A549 (cell line): ENCODE measurements around the gene TTLL3. TPM values are rescaled to one million over a fixed set of nuclear protein-coding genes. Genes with fewer than 3 reads are reported as not detected.
A peak's percentile ranks its signal among the peaks of the same experiment; 100 is the strongest.
"Not testable (repeated sequence)": the region's sequence is repeated elsewhere in the genome, so short reads cannot be mapped to it uniquely, and the experiment has no call there.

Source experiments
- ATAC-seq, 2 experiments: fragments of 200-7000 bp in 1 of 2; fragments of >200 bp in 1 of 2; cut with Nextera tagmentation in 1 of 2; cut with Tn5 transposase in 1 of 2; 3 replicates each; pipeline versions ENCODE4 v1.8.0 to v1.9.1; 2018 to 2020; ENCODE audit warnings: mild to moderate bottlenecking in 1 of 2, moderate library complexity in 1 of 2
- CTCF ChIA-PET: fragments of 300-600 bp; sonication (Branson Sonifier 250); formaldehyde crosslinking; extraction: SDS; loops from one replicate; lab custom pipeline; 2021; ENCODE audit warnings: antibody characterized with exemption, inconsistent platforms; lab: Yijun Ruan, JAX
- POLR2A ChIA-PET: fragments of 350-600 bp; formaldehyde crosslinking; extraction: SDS; loops from one replicate; lab custom pipeline; 2021; ENCODE audit warnings: antibody characterized with exemption, inconsistent platforms; lab: Yijun Ruan, JAX
- DNase-seq, 2 experiments: peaks; one replicate each; pipeline versions ENCODE4 v3.0.0 to v3.0.0-alpha.2; 2011 to 2016; ENCODE audit warnings: low read depth in 1 of 2, low spot score in 1 of 2
- FAIRE-seq: peaks from 2 replicates; lab custom pipeline; 2011; peaks lifted over from hg19 to GRCh38; lab: Jason Lieb, UNC
- H3K27ac ChIP-seq, 2 experiments: fragments of >200 bp; sonication (Bioruptor Twin); formaldehyde crosslinking; 3 replicates each; pipeline ENCODE4 v1.5.1; 2016 to 2017
- H3K4me1 ChIP-seq: fragments of >200 bp; sonication (Bioruptor Twin); formaldehyde crosslinking; 3 replicates; pipeline ENCODE4 v1.6.1; 2016
- H3K4me2 ChIP-seq: fragments of >200 bp; sonication (Bioruptor Twin); formaldehyde crosslinking; 3 replicates; pipeline ENCODE4 v1.6.1; 2016
- H3K4me3 ChIP-seq: fragments of >200 bp; sonication (Bioruptor Twin); formaldehyde crosslinking; 3 replicates; pipeline ENCODE4 v1.5.1; 2016
- H3K9me3 ChIP-seq: fragments of >200 bp; sonication (Bioruptor Twin); formaldehyde crosslinking; 3 replicates; pipeline ENCODE4 v1.6.1; 2016
- BCL3 ChIP-seq: fragments of >200 bp; sonication (Bioruptor Twin); formaldehyde crosslinking; IDR thresholded peaks from 3 replicates; pipeline ENCODE4 v1.6.1; 2016
- BHLHE40 ChIP-seq: IDR thresholded peaks from 2 replicates; pipeline ENCODE4 v1.6.1; 2012; ENCODE audit warnings: low read depth, low read length, inconsistent platforms
- CBX2 ChIP-seq: fragments of 200-600 bp; sonication (generic); IDR thresholded peaks from 2 replicates; pipeline ENCODE4 v1.6.1; 2016; ENCODE audit warnings: low read depth, mild to moderate bottlenecking, borderline replicate concordance
- CHD4 ChIP-seq: fragments of 200-600 bp; sonication (generic); IDR thresholded peaks from 2 replicates; pipeline ENCODE4 v1.6.1; 2016; ENCODE audit warnings: antibody characterized with exemption, mild to moderate bottlenecking, borderline replicate concordance
- E2F6 ChIP-seq: IDR thresholded peaks from 2 replicates; pipeline ENCODE4 v1.6.1; 2012; ENCODE audit warnings: low read depth, borderline replicate concordance
- EHF ChIP-seq: fragments of 250-450 bp; sonication (Bioruptor Pico); IDR thresholded peaks from 2 replicates; pipeline ENCODE4 v1.5.0; 2020; ENCODE audit warnings: mild to moderate bottlenecking
- GATA3 ChIP-seq: IDR thresholded peaks from 2 replicates; pipeline ENCODE4 v1.6.1; 2012; ENCODE audit warnings: borderline replicate concordance
- HDAC2 ChIP-seq: fragments of 200-600 bp; sonication (generic); IDR thresholded peaks from 2 replicates; pipeline ENCODE4 v1.6.1; 2016
- HOXB5 ChIP-seq: fragments of 250-450 bp; sonication (Bioruptor Pico); IDR thresholded peaks from 2 replicates; pipeline ENCODE4 v1.5.0; 2020; ENCODE audit warnings: mild to moderate bottlenecking, moderate library complexity
- KDM1A ChIP-seq: fragments of 200-600 bp; sonication (generic); IDR thresholded peaks from 2 replicates; pipeline ENCODE4 v1.6.1; 2016; ENCODE audit warnings: low read depth, mild to moderate bottlenecking
- MAX ChIP-seq: IDR thresholded peaks from 2 replicates; pipeline ENCODE4 v1.6.1; 2012
- NR3C1 ChIP-seq: fragments of >200 bp; sonication (Bioruptor Twin); formaldehyde crosslinking; IDR thresholded peaks from 3 replicates; pipeline ENCODE4 v1.6.1; 2017
- PHF8 ChIP-seq: fragments of 200-600 bp; sonication (generic); IDR thresholded peaks from 2 replicates; pipeline ENCODE4 v1.6.1; 2016; ENCODE audit warnings: low read depth, mild to moderate bottlenecking, antibody characterized with exemption, moderate library complexity, borderline replicate concordance
- POLR2A ChIP-seq: IDR thresholded peaks from 2 replicates; pipeline ENCODE4 v1.6.1; 2012; ENCODE audit warnings: mild to moderate bottlenecking, low read length
- POLR2AphosphoS2 ChIP-seq: conservative IDR thresholded peaks from 2 replicates; pipeline ENCODE4 v1.6.1; 2012; ENCODE audit warnings: low read length, improper control_type of control experiment, inconsistent platforms
- RARB ChIP-seq: fragments of 250-450 bp; sonication (Bioruptor Pico); IDR thresholded peaks from 2 replicates; pipeline ENCODE4 v1.8.0; 2021; ENCODE audit warnings: mild to moderate bottlenecking, moderate library complexity
- RFX5 ChIP-seq: fragments of 450-650 bp; IDR thresholded peaks from 2 replicates; pipeline ENCODE4 v1.7.1; 2014; ENCODE audit warnings: antibody characterized with exemption, mild to moderate bottlenecking, moderate library complexity
- SMC3 ChIP-seq: fragments of >200 bp; sonication (Bioruptor Twin); formaldehyde crosslinking; IDR thresholded peaks from 3 replicates; pipeline ENCODE4 v1.6.1; 2018; ENCODE audit warnings: inconsistent platforms
- USF2 ChIP-seq: fragments of 450-650 bp; IDR thresholded peaks from 2 replicates; pipeline ENCODE4 v1.6.1; 2014; ENCODE audit warnings: antibody characterized with exemption
- ZFP36 ChIP-seq: fragments of 450-650 bp; IDR thresholded peaks from 2 replicates; pipeline ENCODE4 v1.6.1; 2014; ENCODE audit warnings: borderline replicate concordance; ENCODE audit not compliant: partially characterized antibody
- WGBS: methylation state at CpG from one replicate; pipeline ENCODE4 v1.1.6; 2017; ENCODE audit errors: missing lambda C conversion rate; 5-methylcytosine and 5-hydroxymethylcytosine counted together
- polyA plus RNA-seq, 4 experiments: library from polyadenylated mRNA; depleted of rRNA in 3 of 4; stranded (reverse); fragments of >200 nt; fragmentation: RNase III in 1 of 4; extraction: RNeasy Plus Mini Kit Qiagen cat#74134 plus additional on column Dnase treatment in 1 of 4; gene quantifications; 2 replicates in 3 of 4; 3 replicates in 1 of 4; pipeline ENCODE4 v1.2.3, GENCODE V29; 2011 to 2017

Gene TTLL3
- polyA plus RNA-seq, 2 of the 4 experiments (the other 2 are of a cell fraction) = 10.3 to 13.0 TPM

- H3K27ac ChIP-seq = peak overlapping the region; percentile 92 to 95
- peak overlapping the region; percentile 74 for H3K4me3 ChIP-seq
- CTCF ChIA-PET = interaction anchor here (1.1 to 2.7 kb wide), 3 partner anchors 10 to 177 kb away, joined by 3 to 20 read pairs (median 5); no protein-coding TSS in a partner anchor
- H3K4me2 ChIP-seq = peak overlapping the region; percentile 98
- 91% methylated on average over 5 of the region's 5 CpGs for WGBS
- ATAC-seq (peak; percentile 5; a peak in 2 of 6 replicates), DNase-seq (no peak), FAIRE-seq (no peak)
- TF ChIP-seq SMC3 = no peak
- TF ChIP-seq PHF8 = no peak
- TF ChIP-seq POLR2AphosphoS2 = no peak
- no peak for TF ChIP-seq CBX2
- no peak for TF ChIP-seq GATA3
- no peak for TF ChIP-seq E2F6
- POLR2A ChIA-PET = interaction anchor here (1.5 kb wide), 1 partner anchor 24 kb away, joined by 3 read pairs; the partner anchor contains the start of genes ARPC4 and TADA3
- H3K4me1 ChIP-seq = peaks cover 27% of the 10 kb centered on the region
- H3K9me3 ChIP-seq = no peaks in the 10 kb centered on the region
These were observed 41.0 kb upstream of the TTLL3 start for GRCh38 chr3:9769012-9769411.

GRCh38 chr3:9769426-9770275 is 40.4 kb upstream of the TTLL3 start, which contains the start of gene CAMK1:
CAMK1 (minus strand) TSS chr3:9769947; CDS start chr3:9767749, 2,198 bp downstream.
- no peaks in the 10 kb centered on the region for H3K9me3 ChIP-seq
- peak within 1 kb of the TSS; percentile 92 to 95 for H3K27ac ChIP-seq
- peak within 1 kb of the TSS; percentile 98 for H3K4me2 ChIP-seq

GRCh38 chr3:9770276-9770812 is 39.7 kb upstream of the TTLL3 start:
- Histone ChIP-seq H3K4me1 (peaks cover 27% of the 10 kb centered on the region), H3K4me2 (peak overlapping the region; percentile 98), H3K9me3 (no peaks in the 10 kb centered on the region), H3K4me3 (peak overlapping the region; percentile 74)
- ATAC-seq = peak in 1 of 2 experiments; percentile 4; a peak in 3 of 6 replicates
- POLR2A ChIA-PET = interaction anchor here (0.9 to 1.3 kb wide), 2 partner anchors 21 to 22 kb away, joined by 3 to 10 read pairs; partner anchors contain the start of genes ARPC4, OGG1 and TADA3
- TF ChIP-seq USF2 (peak; percentile 75), CHD4 (peak; percentile 86), HDAC2 (0 out of 2 replicates have a peak, but pooled peaks have one; percentile 69), KDM1A (peak; percentile 94), HOXB5 (CRISPR knock-in tag) (no peak)
- TF ChIP-seq, all 56 proteins: peak for 4
- 39% methylated on average over 15 of the region's 15 CpGs for WGBS
- DNase-seq (peak in 1 of 2 experiments; percentile 43), FAIRE-seq (no peak)
- CTCF ChIA-PET = interaction anchor here (0.7 to 2.7 kb wide), 4 partner anchors 20 to 75 kb away, joined by 3 to 20 read pairs (median 3); partner anchors contain the start of gene OGG1
- peak overlapping the region; percentile 92 to 95 for H3K27ac ChIP-seq

More at GRCh38 chr3:9769426-9770275, 40.4 kb upstream of the TTLL3 start, which contains the start of gene CAMK1:
- peak; percentile 44 to 79 for DNase-seq
- TF ChIP-seq RFX5 = no peak
- TF ChIP-seq KDM1A = no peak
- TF ChIP-seq MAX = peak; percentile 32; the same call in 1 of the 2 replicates
- no peak for TF ChIP-seq NR3C1
- TF ChIP-seq E2F6 = peak; percentile 43; the same call in 1 of the 2 replicates
- peak; percentile 53; the same call in 1 of the 2 replicates for TF ChIP-seq PHF8
- no peak for TF ChIP-seq RARB (CRISPR knock-in tag)
- no peak for TF ChIP-seq BHLHE40
- TF ChIP-seq POLR2A = peak; percentile 69
- TF ChIP-seq ZFP36 = no peak
- TF ChIP-seq EHF (CRISPR knock-in tag) = no peak
- TF ChIP-seq BCL3 = 0 out of 3 replicates have a peak, but pooled peaks have one; percentile 36
- H3K4me1 ChIP-seq = peaks cover 27% of the 10 kb centered on the region
- H3K4me3 ChIP-seq = peak within 1 kb of the TSS; percentile 74
- 29% methylated on average over 15 of the region's 49 CpGs for WGBS
- POLR2A ChIA-PET = interaction anchor here (0.9 to 1.3 kb wide), 2 partner anchors 20 to 23 kb away, joined by 3 to 10 read pairs; partner anchors contain the start of genes ARPC4, OGG1 and TADA3
- CTCF ChIA-PET = interaction anchor here (0.6 to 2.7 kb wide), 6 partner anchors 20 to 211 kb away, joined by 3 to 20 read pairs (median 4); partner anchors contain the start of gene OGG1
- FAIRE-seq = no peak
- ATAC-seq = peak; percentile 91 to 93

- DNase-seq, ATAC-seq, POLR2A ChIA-PET, H3K4me3 ChIP-seq, H3K9me3 ChIP-seq, FAIRE-seq, H3K27ac ChIP-seq: not testable (repeated sequence)
- 98% methylated on average over 2 of the region's 2 CpGs for WGBS
- peaks cover 27% of the 10 kb centered on the region for H3K4me1 ChIP-seq
- peak overlapping the region; percentile 98; the same call in 2 of the 3 replicates for H3K4me2 ChIP-seq
- CTCF ChIA-PET = interaction anchor here (0.6 to 1.8 kb wide), 5 partner anchors 20 to 421 kb away, joined by 3 to 5 read pairs (median 3); partner anchors contain the start of gene OGG1
These were observed 39.1 kb upstream of the TTLL3 start for GRCh38 chr3:9771007-9771406.
